ENCODE results near the gene ITPKA.

DNA sequence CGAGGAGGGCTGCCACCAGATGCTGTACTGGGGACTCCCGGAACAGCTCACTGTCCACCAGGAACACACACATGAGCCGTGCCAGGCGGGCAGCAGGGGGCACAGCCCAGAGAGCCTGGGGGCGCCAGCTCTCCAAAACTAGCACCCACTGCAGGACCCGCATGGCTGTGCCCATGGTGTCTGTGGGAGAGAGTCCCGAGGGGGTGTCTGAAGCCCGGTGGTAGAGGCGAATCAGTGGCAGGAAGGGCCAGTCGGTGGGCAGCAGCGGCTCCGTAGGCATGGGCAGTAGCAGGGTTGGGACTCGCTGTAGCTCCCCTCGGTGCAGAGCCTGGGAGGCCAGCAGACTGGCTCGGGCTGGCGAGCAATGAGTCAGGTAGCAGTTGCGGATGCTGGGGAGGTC is 27.0 kb downstream of the ITPKA start:
- TF ChIP-seq POLR2A (IDR thresholded peaks at IDR 0.05), result no peak
- TF ChIP-seq, protein P1, sequence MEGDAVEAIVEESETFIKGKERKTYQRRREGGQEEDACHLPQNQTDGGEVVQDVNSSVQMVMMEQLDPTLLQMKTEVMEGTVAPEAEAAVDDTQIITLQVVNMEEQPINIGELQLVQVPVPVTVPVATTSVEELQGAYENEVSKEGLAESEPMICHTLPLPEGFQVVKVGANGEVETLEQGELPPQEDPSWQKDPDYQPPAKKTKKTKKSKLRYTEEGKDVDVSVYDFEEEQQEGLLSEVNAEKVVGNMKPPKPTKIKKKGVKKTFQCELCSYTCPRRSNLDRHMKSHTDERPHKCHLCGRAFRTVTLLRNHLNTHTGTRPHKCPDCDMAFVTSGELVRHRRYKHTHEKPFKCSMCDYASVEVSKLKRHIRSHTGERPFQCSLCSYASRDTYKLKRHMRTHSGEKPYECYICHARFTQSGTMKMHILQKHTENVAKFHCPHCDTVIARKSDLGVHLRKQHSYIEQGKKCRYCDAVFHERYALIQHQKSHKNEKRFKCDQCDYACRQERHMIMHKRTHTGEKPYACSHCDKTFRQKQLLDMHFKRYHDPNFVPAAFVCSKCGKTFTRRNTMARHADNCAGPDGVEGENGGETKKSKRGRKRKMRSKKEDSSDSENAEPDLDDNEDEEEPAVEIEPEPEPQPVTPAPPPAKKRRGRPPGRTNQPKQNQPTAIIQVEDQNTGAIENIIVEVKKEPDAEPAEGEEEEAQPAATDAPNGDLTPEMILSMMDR (IDR thresholded peaks at IDR 0.05), result no peak

All from body of pancreas (tissue), 4 donors.